CD4-positive, CD25-positive, alpha-beta regulatory T cell (primary cell): ENCODE measurements around the gene RCL1. TPM values are rescaled to one million over a fixed set of nuclear protein-coding genes. Genes with fewer than 3 reads are reported as not detected.
A peak's percentile ranks its signal among the peaks of the same experiment; 100 is the strongest.
"Not testable (repeated sequence)": the region's sequence is repeated elsewhere in the genome, so short reads cannot be mapped to it uniquely, and the experiment has no call there.

Experiments
- ATAC-seq, 2 donors: fragments of 150-1000 bp; cut with Tn5 transposase; one replicate each; pipeline ENCODE4 v1.10.0; 2021; ENCODE audit warnings: low read depth in 2 of 2, moderate number of reproducible peaks in 2 of 2, moderate library complexity in 1 of 2
- DNase-seq, 3 donors: peaks; one replicate each; pipeline versions ENCODE4 v3.0.0 to v3.0.0-alpha.2; 2012 to 2022; ENCODE audit warnings: mixed read lengths in 1 of 3
- H3K27ac ChIP-seq: one replicate; pipeline ENCODE4 v1.7.0; 2013; ENCODE audit warnings: mild to moderate bottlenecking, low read length; ENCODE audit not compliant: insufficient read depth, poor library complexity, severe bottlenecking
- H3K27me3 ChIP-seq: one replicate; pipeline ENCODE4 v1.7.0; 2013; ENCODE audit warnings: low read length; ENCODE audit not compliant: control insufficient read depth, insufficient read depth
- H3K36me3 ChIP-seq: one replicate; pipeline ENCODE4 v1.7.0; 2013; ENCODE audit warnings: mild to moderate bottlenecking, low read length, moderate library complexity; ENCODE audit not compliant: control insufficient read depth, insufficient read depth
- H3K4me1 ChIP-seq: 2 replicates; pipeline ENCODE4 v1.7.0; 2013; ENCODE audit warnings: mild to moderate bottlenecking, low read length; ENCODE audit not compliant: insufficient read depth, control insufficient read depth, poor library complexity, severe bottlenecking
- H3K4me3 ChIP-seq: one replicate; pipeline ENCODE4 v1.7.0; 2013; ENCODE audit warnings: low read depth, mild to moderate bottlenecking, low read length, moderate library complexity
- H3K9me3 ChIP-seq, 2 experiments: 1 replicate in 1 of 2; 2 replicates in 1 of 2; pipeline ENCODE4 v1.7.0; 2013; ENCODE audit warnings: low read length in 2 of 2, mild to moderate bottlenecking in 1 of 2, moderate library complexity in 1 of 2; ENCODE audit not compliant: control insufficient read depth in 2 of 2
- H3K27ac Mint-ChIP-seq, 3 donors: one replicate each; pipeline ENCODE4 v1.8.0; 2020 to 2022; ENCODE audit warnings: mild to moderate bottlenecking in 3 of 3, mixed read lengths in 3 of 3, moderate library complexity in 2 of 3
- H3K27me3 Mint-ChIP-seq: one replicate; pipeline ENCODE4 v1.8.0; 2022; ENCODE audit warnings: mild to moderate bottlenecking, mixed read lengths
- H3K36me3 Mint-ChIP-seq: one replicate; pipeline ENCODE4 v1.8.0; 2020; ENCODE audit warnings: mixed read lengths
- H3K4me1 Mint-ChIP-seq, 4 donors: one replicate each; pipeline ENCODE4 v1.8.0; 2020 to 2022; ENCODE audit warnings: mixed read lengths in 4 of 4, mild to moderate bottlenecking in 1 of 4
- H3K4me3 Mint-ChIP-seq, 4 donors: one replicate each; pipeline ENCODE4 v1.8.0; 2020 to 2022; ENCODE audit warnings: mild to moderate bottlenecking in 4 of 4, mixed read lengths in 4 of 4, moderate library complexity in 3 of 4
- H3K9me3 Mint-ChIP-seq, 7 donors: one replicate each; pipeline ENCODE4 v1.8.0; 2020 to 2022; ENCODE audit warnings: mixed read lengths in 7 of 7, mild to moderate bottlenecking in 3 of 7, moderate library complexity in 2 of 7
- polyA plus RNA-seq, 4 donors: library from polyadenylated mRNA; unstranded; fragments of 300-500 nt; fragmentation: Illumina TruSeq; gene quantifications; one replicate each; pipeline ENCODE4 v1.2.3, GENCODE V29; 2021
- total RNA-seq: library from RNA; stranded (reverse); gene quantifications from one replicate; pipeline ENCODE4 v1.2.3, GENCODE V29; 2022

RCL1 gene
- total and polyA plus RNA-seq, 5 donors from 2014 or later = 13.3 to 27.9 (median 15.4) TPM

- no peak overlapping the region for H3K4me3 ChIP-seq
- Mint-ChIP-seq H3K4me1 (peaks cover 0 to 14% (median 5%) of the 10 kb centered on the region in 4 donors), H3K27me3 (peaks cover 36% of the 10 kb centered on the region), H3K36me3 (no peaks in the 10 kb centered on the region), H3K27ac (no peak overlapping the region), H3K4me3 (no peak overlapping the region), H3K9me3 (no peaks in the 10 kb centered on the region)
- no peak for ATAC-seq
- H3K4me1 ChIP-seq = peaks cover 6% of the 10 kb centered on the region
- H3K27me3 ChIP-seq = no peaks in the 10 kb centered on the region
- no peak overlapping the region for H3K27ac ChIP-seq
- H3K9me3 ChIP-seq = no peaks in the 10 kb centered on the region
- no peaks in the 10 kb centered on the region for H3K36me3 ChIP-seq
- DNase-seq = no peak
Observed at GRCh38 chr9:4787876-4788275, 4.9 kb upstream of the RCL1 start.

- H3K4me3 ChIP-seq = no peak overlapping the region
- H3K9me3 ChIP-seq = no peaks in the 10 kb centered on the region
- Mint-ChIP-seq H3K36me3 (no peaks in the 10 kb centered on the region), H3K27me3 (peaks cover 32% of the 10 kb centered on the region), H3K4me3 (peak overlapping the region in 1 of 4 donors; percentile 52), H3K4me1 (peaks cover 0 to 18% (median 6%) of the 10 kb centered on the region in 4 donors), H3K27ac (peak overlapping the region in 1 of 3 donors; percentile 87), H3K9me3 (no peaks in the 10 kb centered on the region)
- peaks cover 11% of the 10 kb centered on the region for H3K4me1 ChIP-seq
- H3K36me3 ChIP-seq = no peaks in the 10 kb centered on the region
- ATAC-seq (no peak), DNase-seq (no peak)
- H3K27ac ChIP-seq = no peak overlapping the region
- no peaks in the 10 kb centered on the region for H3K27me3 ChIP-seq
Observed at GRCh38 chr9:4788703-4789102, 4.0 kb upstream of the RCL1 start.

- DNase-seq (no peak), ATAC-seq (peak; percentile 40 to 42)
- H3K36me3 Mint-ChIP-seq = no peaks in the 10 kb centered on the region
- H3K9me3 ChIP-seq = no peaks in the 10 kb centered on the region
- peaks cover 0 to 44% (median 27%) of the 10 kb centered on the region in 4 donors for H3K4me1 Mint-ChIP-seq
- peak overlapping the region; percentile 94 for H3K4me3 ChIP-seq
- H3K36me3 ChIP-seq = no peaks in the 10 kb centered on the region
- H3K27ac ChIP-seq = peak overlapping the region; percentile 56
- H3K27me3 ChIP-seq = no peaks in the 10 kb centered on the region
- H3K4me3 Mint-ChIP-seq = peak overlapping the region; percentile 94 to 98 (median 95)
- peaks cover 21% of the 10 kb centered on the region for H3K4me1 ChIP-seq
- no peaks in the 10 kb centered on the region for H3K9me3 Mint-ChIP-seq
- H3K27ac Mint-ChIP-seq = peak overlapping the region; percentile 76 to 96 (median 95)
- peaks cover 17% of the 10 kb centered on the region for H3K27me3 Mint-ChIP-seq
Observed at GRCh38 chr9:4792054-4792571, 631 bp upstream of the RCL1 start.

- H3K4me3 ChIP-seq = peak overlapping the region; percentile 81
- H3K36me3 ChIP-seq = no peaks in the 10 kb centered on the region
- Mint-ChIP-seq H3K27ac (peak overlapping the region; percentile 32 to 84 (median 52)), H3K27me3 (peaks cover 4% of the 10 kb centered on the region), H3K4me3 (peak overlapping the region; percentile 94 to 98 (median 95)), H3K4me1 (peaks cover 6 to 56% (median 38%) of the 10 kb centered on the region in 4 donors), H3K9me3 (no peaks in the 10 kb centered on the region), H3K36me3 (no peaks in the 10 kb centered on the region)
- peaks cover 25% of the 10 kb centered on the region for H3K4me1 ChIP-seq
- no peaks in the 10 kb centered on the region for H3K27me3 ChIP-seq
- peak overlapping the region; percentile 76 for H3K27ac ChIP-seq
- ATAC-seq (no peak), DNase-seq (peak in 2 of 3 donors; percentile 7 to 28)
- no peaks in the 10 kb centered on the region for H3K9me3 ChIP-seq
Observed at GRCh38 chr9:4793459-4794395, 983 bp downstream of the RCL1 start.

- Histone ChIP-seq H3K4me1 (peaks cover 25% of the 10 kb centered on the region), H3K36me3 (no peaks in the 10 kb centered on the region), H3K9me3 (no peaks in the 10 kb centered on the region), H3K27me3 (no peaks in the 10 kb centered on the region), H3K4me3 (no peak overlapping the region), H3K27ac (no peak overlapping the region)
- DNase-seq = no peak
- Mint-ChIP-seq H3K27ac (peak overlapping the region in 1 of 3 donors; percentile 52), H3K4me3 (peak overlapping the region; percentile 94 to 98 (median 95)), H3K36me3 (no peaks in the 10 kb centered on the region), H3K9me3 (no peaks in the 10 kb centered on the region), H3K27me3 (peaks cover 4% of the 10 kb centered on the region), H3K4me1 (peaks cover 6 to 65% (median 39%) of the 10 kb centered on the region in 4 donors)
- no peak for ATAC-seq
Observed at GRCh38 chr9:4794691-4795090, 1.9 kb downstream of the RCL1 start.

GRCh38 chr9:4795108-4795507 lies 2.4 kb downstream of the RCL1 start:
- not testable (repeated sequence) for H3K27me3 ChIP-seq, H3K27ac ChIP-seq, H3K9me3 ChIP-seq, H3K27me3 Mint-ChIP-seq, H3K36me3 ChIP-seq, H3K9me3 Mint-ChIP-seq, DNase-seq, H3K36me3 Mint-ChIP-seq, H3K4me3 ChIP-seq, ATAC-seq
- peak overlapping the region in 2 of 3 donors; percentile 45 to 52 for H3K27ac Mint-ChIP-seq
- peaks cover 25% of the 10 kb centered on the region for H3K4me1 ChIP-seq
- peak overlapping the region; percentile 27 to 98 (median 41) for H3K4me3 Mint-ChIP-seq
- peaks cover 6 to 68% (median 39%) of the 10 kb centered on the region in 4 donors for H3K4me1 Mint-ChIP-seq

- Mint-ChIP-seq H3K9me3 (no peaks in the 10 kb centered on the region), H3K27ac (no peak overlapping the region), H3K4me3 (peak overlapping the region in 1 of 4 donors; percentile 73), H3K27me3 (no peaks in the 10 kb centered on the region), H3K36me3 (no peaks in the 10 kb centered on the region), H3K4me1 (peaks cover 11 to 70% (median 39%) of the 10 kb centered on the region in 4 donors)
- Histone ChIP-seq H3K4me3 (no peak overlapping the region), H3K36me3 (no peaks in the 10 kb centered on the region), H3K27me3 (no peaks in the 10 kb centered on the region), H3K9me3 (no peaks in the 10 kb centered on the region), H3K4me1 (peaks cover 25% of the 10 kb centered on the region), H3K27ac (no peak overlapping the region)
- ATAC-seq (no peak), DNase-seq (no peak)
Observed at GRCh38 chr9:4796530-4796929, 3.8 kb downstream of the RCL1 start.
